ENCODE results near the gene ATG7. TPM values are rescaled to one million over a fixed set of nuclear protein-coding genes. Genes with fewer than 3 reads are reported as not detected.

ATG7 gene
- polyA plus RNA-seq, 2 of the 4 experiments (the other 2 are of a cell fraction) = 27.2 to 41.2 TPM

GRCh38 chr3:11283139-11283475 lies 10.9 kb downstream of the ATG7 start:
- no peak for ATAC-seq
- Histone ChIP-seq H3K9me3 (no peaks in the 10 kb centered on the region), H3K4me1 (peaks cover 20% of the 10 kb centered on the region), H3K27ac (no peak overlapping the region), H3K4me3 (no peak overlapping the region), H3K4me2 (no peak overlapping the region)
- 95% methylated on average over 1 of the region's 1 CpG for WGBS (ENCODE audit: missing lambda C conversion rate)
- no peak for TF ChIP-seq POLR2AphosphoS2 (conservative IDR thresholded peaks at IDR 0.05; ENCODE audit: low read length)
- no peak for TF ChIP-seq EHF (CRISPR knock-in tag; IDR thresholded peaks at IDR 0.05)
- TF ChIP-seq BHLHE40 (IDR thresholded peaks at IDR 0.05; ENCODE audit: low read depth, low read length) = no peak
- TF ChIP-seq CHD2 (IDR thresholded peaks at IDR 0.05; ENCODE audit: low read length, partially characterized antibody) = no peak
- TF ChIP-seq RARB (CRISPR knock-in tag; IDR thresholded peaks at IDR 0.05) = no peak
- no peak for TF ChIP-seq RCOR1 (IDR thresholded peaks at IDR 0.05; ENCODE audit: low read depth, low read length)
- no peak for TF ChIP-seq KDM5A (IDR thresholded peaks at IDR 0.05)
- TF ChIP-seq, protein P1, sequence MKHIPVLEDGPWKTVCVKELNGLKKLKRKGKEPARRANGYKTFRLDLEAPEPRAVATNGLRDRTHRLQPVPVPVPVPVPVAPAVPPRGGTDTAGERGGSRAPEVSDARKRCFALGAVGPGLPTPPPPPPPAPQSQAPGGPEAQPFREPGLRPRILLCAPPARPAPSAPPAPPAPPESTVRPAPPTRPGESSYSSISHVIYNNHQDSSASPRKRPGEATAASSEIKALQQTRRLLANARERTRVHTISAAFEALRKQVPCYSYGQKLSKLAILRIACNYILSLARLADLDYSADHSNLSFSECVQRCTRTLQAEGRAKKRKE (CRISPR knock-in tag; IDR thresholded peaks at IDR 0.05; ENCODE audit: low read depth) = no peak
- TF ChIP-seq FOSL2 (IDR thresholded peaks at IDR 0.05) = no peak
- no peak for TF ChIP-seq FOSL2 (CRISPR knock-in tag; IDR thresholded peaks at IDR 0.05)
- no peak for TF ChIP-seq EHMT2 (IDR thresholded peaks at IDR 0.05; ENCODE audit: low read depth)
- no peak for TF ChIP-seq ELK1 (IDR thresholded peaks at IDR 0.05; ENCODE audit: low read depth, low read length)
- TF ChIP-seq RAD21 (conservative IDR thresholded peaks at IDR 0.05 in 1 of 2, IDR thresholded peaks at IDR 0.05 in 1 of 2) = no peak
- no peak for TF ChIP-seq HOXA7 (CRISPR knock-in tag; IDR thresholded peaks at IDR 0.05)
- TF ChIP-seq, protein P2, sequence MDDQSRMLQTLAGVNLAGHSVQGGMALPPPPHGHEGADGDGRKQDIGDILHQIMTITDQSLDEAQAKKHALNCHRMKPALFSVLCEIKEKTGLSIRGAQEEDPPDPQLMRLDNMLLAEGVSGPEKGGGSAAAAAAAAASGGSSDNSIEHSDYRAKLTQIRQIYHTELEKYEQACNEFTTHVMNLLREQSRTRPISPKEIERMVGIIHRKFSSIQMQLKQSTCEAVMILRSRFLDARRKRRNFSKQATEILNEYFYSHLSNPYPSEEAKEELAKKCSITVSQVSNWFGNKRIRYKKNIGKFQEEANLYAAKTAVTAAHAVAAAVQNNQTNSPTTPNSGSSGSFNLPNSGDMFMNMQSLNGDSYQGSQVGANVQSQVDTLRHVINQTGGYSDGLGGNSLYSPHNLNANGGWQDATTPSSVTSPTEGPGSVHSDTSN (IDR thresholded peaks at IDR 0.05) = no peak
- TF ChIP-seq, protein P3, sequence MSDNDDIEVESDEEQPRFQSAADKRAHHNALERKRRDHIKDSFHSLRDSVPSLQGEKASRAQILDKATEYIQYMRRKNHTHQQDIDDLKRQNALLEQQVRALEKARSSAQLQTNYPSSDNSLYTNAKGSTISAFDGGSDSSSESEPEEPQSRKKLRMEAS (IDR thresholded peaks at IDR 0.05) = no peak
- no peak for TF ChIP-seq ZC3H11A (IDR thresholded peaks at IDR 0.05)
- TF ChIP-seq NFE2L2 (conservative IDR thresholded peaks at IDR 0.05; ENCODE audit: low read length) = no peak
- TF ChIP-seq ZSCAN20 (CRISPR knock-in tag; IDR thresholded peaks at IDR 0.05) = no peak
- no peak for TF ChIP-seq RNF2 (IDR thresholded peaks at IDR 0.05; ENCODE audit: borderline replicate concordance, low read depth)
- no peak for TF ChIP-seq HDAC2 (IDR thresholded peaks at IDR 0.05)
- POLR2A ChIA-PET = interaction anchor here (2.6 kb wide), 1 partner anchor 11 kb away, joined by 10 read pairs; the partner anchor contains the start of gene ATG7
- CTCF ChIA-PET = interaction anchor here (0.8 kb wide), 1 partner anchor 47 kb away, joined by 4 read pairs; no protein-coding TSS in a partner anchor
- no peak for DNase-seq (ENCODE audit: low read depth in 1 of 2, low spot score in 1 of 2)
- no peak for FAIRE-seq

DNA sequence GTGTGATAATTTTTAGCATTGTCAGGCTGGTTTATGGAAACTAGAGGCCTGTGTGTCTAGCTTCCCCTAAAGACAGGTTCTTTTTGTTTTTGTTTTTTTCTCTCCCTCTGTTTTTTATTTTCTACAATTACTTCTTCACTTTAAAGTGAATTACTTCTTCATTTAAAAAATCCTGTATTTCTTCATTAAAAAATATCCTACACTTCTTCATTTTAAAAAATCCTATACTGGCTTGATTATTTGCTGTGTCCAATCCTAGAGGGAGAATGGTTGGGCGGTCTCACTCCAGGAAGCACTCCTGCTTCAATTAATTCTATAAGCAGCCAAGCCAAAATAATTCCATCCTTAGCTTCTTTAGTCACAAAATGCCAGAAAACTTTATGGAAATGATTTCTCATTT lies 11.8 kb downstream of the ATG7 start:
- TF ChIP-seq CBX2 (IDR thresholded peaks at IDR 0.05; ENCODE audit: borderline replicate concordance, low read depth) (no peak), FOSB (CRISPR knock-in tag; IDR thresholded peaks at IDR 0.05) (no peak), KDM5A (IDR thresholded peaks at IDR 0.05) (no peak), EHF (CRISPR knock-in tag; IDR thresholded peaks at IDR 0.05) (no peak), KDM1A (IDR thresholded peaks at IDR 0.05; ENCODE audit: low read depth) (no peak), ELK1 (IDR thresholded peaks at IDR 0.05; ENCODE audit: low read depth, low read length) (no peak), ZNF302 (CRISPR knock-in tag; IDR thresholded peaks at IDR 0.05) (no peak)
- ATAC-seq (no peak), DNase-seq (ENCODE audit: low read depth in 1 of 2, low spot score in 1 of 2) (no peak), FAIRE-seq (no peak)
- Histone ChIP-seq H3K4me3 (no peak overlapping the region), H3K4me1 (peaks cover 22% of the 10 kb centered on the region), H3K9me3 (no peaks in the 10 kb centered on the region), H3K4me2 (no peak overlapping the region), H3K27ac (no peak overlapping the region)
- 95% methylated on average over 1 of the region's 1 CpG for WGBS (ENCODE audit: missing lambda C conversion rate)
- POLR2A ChIA-PET = no interaction called here
- CTCF ChIA-PET = interaction anchor here (1.1 kb wide), 1 partner anchor 223 kb away, joined by 3 read pairs; no protein-coding TSS in a partner anchor

All from A549 (cell line).